Naive thymus-derived CD4-positive, alpha-beta T cell (primary cell): ENCODE measurements around the gene PGPEP1. TPM values are rescaled to one million over a fixed set of nuclear protein-coding genes. Genes with fewer than 3 reads are reported as not detected.

ENCODE experiments used
- ATAC-seq: fragments of 150-1000 bp; cut with Tn5 transposase; 2 replicates; pipeline ENCODE4 v1.10.0; 2021; ENCODE audit warnings: mild to moderate bottlenecking, moderate library complexity
- CTCF ChIA-PET: fragments of 350-600 bp; sonication (Branson Sonifier 250); formaldehyde crosslinking; loops from one replicate; lab custom pipeline; 2021; ENCODE audit warnings: antibody characterized with exemption; lab: Charles Lee
- POLR2A ChIA-PET: fragments of 350-600 bp; sonication (Branson Sonifier 250); formaldehyde crosslinking; loops from one replicate; lab custom pipeline; 2021; ENCODE audit warnings: antibody characterized with exemption, inconsistent platforms; lab: Charles Lee
- DNase-seq, 9 donors: peaks; one replicate each; pipeline versions ENCODE4 v3.0.0 to v3.0.0-alpha.2; 2020 to 2022; ENCODE audit warnings: mixed read lengths in 1 of 9
- H3K27ac ChIP-seq: one replicate; pipeline ENCODE4 v1.7.0; 2013; ENCODE audit warnings: mild to moderate bottlenecking, low read depth, low read length, moderate library complexity
- H3K27me3 ChIP-seq, 2 donors: one replicate each; pipeline ENCODE4 v1.7.0; 2013; ENCODE audit warnings: low read length in 2 of 2, mild to moderate bottlenecking in 2 of 2, moderate library complexity in 2 of 2; ENCODE audit not compliant: control insufficient read depth in 2 of 2, insufficient read depth in 2 of 2
- H3K36me3 ChIP-seq, 3 experiments: 1 replicate in 2 of 3; 2 replicates in 1 of 3; pipeline ENCODE4 v1.7.0; 2013; ENCODE audit warnings: low read length in 3 of 3, mild to moderate bottlenecking in 3 of 3, moderate library complexity in 1 of 3; ENCODE audit not compliant: insufficient read depth in 3 of 3, control insufficient read depth in 2 of 3
- H3K4me1 ChIP-seq, 2 donors: one replicate each; pipeline ENCODE4 v1.7.0; 2013; ENCODE audit warnings: low read length in 2 of 2, mild to moderate bottlenecking in 2 of 2, moderate library complexity in 1 of 2; ENCODE audit not compliant: control insufficient read depth in 2 of 2, insufficient read depth in 2 of 2
- H3K4me3 ChIP-seq: 2 replicates; pipeline ENCODE4 v1.7.0; 2013; ENCODE audit warnings: mild to moderate bottlenecking, low read length
- H3K9me3 ChIP-seq, 3 experiments: 1 replicate in 2 of 3; 2 replicates in 1 of 3; pipeline ENCODE4 v1.7.0; 2013; ENCODE audit warnings: low read length in 3 of 3; ENCODE audit not compliant: control insufficient read depth in 2 of 3
- H3K27ac Mint-ChIP-seq, 9 donors: one replicate each; pipeline ENCODE4 v1.8.0; 2020 to 2022; ENCODE audit warnings: mixed read lengths in 9 of 9, mild to moderate bottlenecking in 8 of 9, moderate library complexity in 5 of 9, inconsistent platforms in 2 of 9
- H3K27me3 Mint-ChIP-seq, 5 donors: one replicate each; pipeline ENCODE4 v1.8.0; 2021 to 2022; ENCODE audit warnings: mixed read lengths in 5 of 5, mild to moderate bottlenecking in 1 of 5
- H3K36me3 Mint-ChIP-seq, 5 donors: one replicate each; pipeline ENCODE4 v1.8.0; 2020 to 2022; ENCODE audit warnings: mixed read lengths in 5 of 5, mild to moderate bottlenecking in 3 of 5, inconsistent platforms in 1 of 5
- H3K4me1 Mint-ChIP-seq, 7 donors: one replicate each; pipeline ENCODE4 v1.8.0; 2020 to 2022; ENCODE audit warnings: mixed read lengths in 7 of 7, mild to moderate bottlenecking in 3 of 7, inconsistent platforms in 1 of 7
- H3K4me3 Mint-ChIP-seq, 10 donors: one replicate each; pipeline ENCODE4 v1.8.0; 2020 to 2022; ENCODE audit warnings: mild to moderate bottlenecking in 10 of 10, mixed read lengths in 10 of 10, moderate library complexity in 6 of 10, inconsistent platforms in 2 of 10
- H3K9me3 Mint-ChIP-seq, 11 donors: one replicate each; pipeline ENCODE4 v1.8.0; 2020 to 2022; ENCODE audit warnings: mixed read lengths in 11 of 11, mild to moderate bottlenecking in 4 of 11, inconsistent platforms in 1 of 11, moderate library complexity in 1 of 11
- intact Hi-C, 2 donors: fragments of 100-400 bp; cut with micrococcal nuclease; formaldehyde crosslinking; loops; one replicate each; pipeline ENCODE4 v1.15.1; 2023
- polyA plus RNA-seq, 2 donors: library from polyadenylated mRNA; unstranded; fragments of 300-500 nt; fragmentation: Illumina TruSeq; gene quantifications; one replicate each; pipeline ENCODE4 v1.2.3, GENCODE V29; 2021
- total RNA-seq, 6 experiments: library from RNA in 5 of 6; stranded (reverse) in 5 of 6; gene quantifications; 1 replicate in 5 of 6; 2 replicates in 1 of 6; pipeline ENCODE4 v1.2.3 and lab custom pipeline; 2021 to 2026

Gene PGPEP1
- total and polyA plus RNA-seq, 7 experiments from 2014 or later, result 9.4 to 57.1 (median 41.1) TPM

GRCh38 chr19:18304458-18305310 is 35.7 kb upstream of the PGPEP1 start:
- Mint-ChIP-seq H3K27me3 (no peaks in the 10 kb centered on the region), H3K27ac (peak overlapping the region; percentile 95 to 100 (median 98)), H3K36me3 (peaks cover 0 to 24% (median 0%) of the 10 kb centered on the region in 5 donors), H3K4me3 (peak overlapping the region; percentile 90 to 98 (median 94)), H3K4me1 (peaks cover 12 to 47% (median 43%) of the 10 kb centered on the region in 7 donors), H3K9me3 (no peaks in the 10 kb centered on the region)
- H3K36me3 ChIP-seq, result peaks cover 0 to 9% (median 0%) of the 10 kb centered on the region in 3 experiments
- H3K27ac ChIP-seq, result peak overlapping the region; percentile 97
- no peaks in the 10 kb centered on the region for H3K27me3 ChIP-seq
- ATAC-seq (peak; percentile 84), DNase-seq (peak; percentile 47 to 85 (median 57))
- peak overlapping the region; percentile 75 for H3K4me3 ChIP-seq
- ChIA-PET POLR2A (interaction anchor here (0.5 to 6.7 kb wide), 14 partner anchors 8 to 200 kb away, joined by 3 to 351 read pairs (median 4); partner anchors contain the start of genes JUND and LSM4), CTCF (interaction anchor here (0.6 to 4.9 kb wide), 5 partner anchors 14 to 143 kb away, joined by 3 to 73 read pairs (median 6); partner anchors contain the start of genes JUND and LSM4)
- H3K4me1 ChIP-seq, result peaks cover 31 to 37% of the 10 kb centered on the region in 2 donors
- no peaks in the 10 kb centered on the region for H3K9me3 ChIP-seq
- intact Hi-C loops, result loop anchor here (1.0 to 2.0 kb wide), 5 partner anchors 10 to 23 kb away; partner anchors contain the start of genes JUND (in 2 of the 2) and LSM4 (in 2 of the 2)

- ChIA-PET CTCF (interaction anchor here (0.7 to 4.9 kb wide), 3 partner anchors 15 to 27 kb away, joined by 3 to 73 read pairs (median 7); partner anchors contain the start of gene JUND), POLR2A (interaction anchor here (0.6 to 5.6 kb wide), 17 partner anchors 9 to 36 kb away, joined by 3 to 351 read pairs (median 7); partner anchors contain the start of genes JUND and LSM4)
- no peak for DNase-seq
- peaks cover 16 to 53% (median 46%) of the 10 kb centered on the region in 7 donors for H3K4me1 Mint-ChIP-seq
- H3K27ac Mint-ChIP-seq, result peak overlapping the region; percentile 95 to 100 (median 98)
- intact Hi-C loops, result no loop called here
- H3K36me3 Mint-ChIP-seq, result peaks cover 0 to 24% (median 4%) of the 10 kb centered on the region in 5 donors
- H3K27me3 Mint-ChIP-seq, result no peaks in the 10 kb centered on the region
- H3K9me3 ChIP-seq, result no peaks in the 10 kb centered on the region
- H3K4me3 ChIP-seq, result no peak overlapping the region
- no peaks in the 10 kb centered on the region for H3K27me3 ChIP-seq
- no peaks in the 10 kb centered on the region for H3K9me3 Mint-ChIP-seq
- peak overlapping the region; percentile 97 for H3K27ac ChIP-seq
- H3K4me3 Mint-ChIP-seq, result peak overlapping the region; percentile 90 to 98 (median 94)
- H3K36me3 ChIP-seq, result peaks cover 0 to 25% (median 0%) of the 10 kb centered on the region in 3 experiments
- ATAC-seq, result no peak
- peaks cover 31 to 37% of the 10 kb centered on the region in 2 donors for H3K4me1 ChIP-seq
Measured at GRCh38 chr19:18306209-18306887, 34.0 kb upstream of the PGPEP1 start.

- Mint-ChIP-seq H3K4me3 (peak overlapping the region; percentile 54 to 98 (median 90)), H3K9me3 (no peaks in the 10 kb centered on the region), H3K36me3 (peaks cover 0 to 24% (median 4%) of the 10 kb centered on the region in 5 donors), H3K27me3 (no peaks in the 10 kb centered on the region), H3K4me1 (peaks cover 16 to 53% (median 42%) of the 10 kb centered on the region in 7 donors), H3K27ac (peak overlapping the region; percentile 82 to 99 (median 96))
- intact Hi-C loops, result no loop called here
- ATAC-seq (no peak), DNase-seq (peak in 3 of 9 donors; percentile 10 to 39 (median 22))
- Histone ChIP-seq H3K4me1 (peaks cover 31 to 37% of the 10 kb centered on the region in 2 donors), H3K27me3 (no peaks in the 10 kb centered on the region), H3K27ac (peak overlapping the region; percentile 97), H3K9me3 (no peaks in the 10 kb centered on the region), H3K36me3 (peaks cover 0 to 31% (median 0%) of the 10 kb centered on the region in 3 experiments), H3K4me3 (no peak overlapping the region)
- CTCF ChIA-PET, result interaction anchor here (0.7 to 1.3 kb wide), 2 partner anchors 15 to 28 kb away, joined by 3 to 7 read pairs; no protein-coding TSS in a partner anchor
- POLR2A ChIA-PET, result interaction anchor here (0.6 to 3.4 kb wide), 13 partner anchors 9 to 35 kb away, joined by 3 to 88 read pairs (median 7); partner anchors contain the start of genes JUND and LSM4
Measured at GRCh38 chr19:18306888-18307260, 33.5 kb upstream of the PGPEP1 start.

- intact Hi-C loops, result no loop called here
- Histone ChIP-seq H3K4me3 (no peak overlapping the region), H3K36me3 (peaks cover 0 to 35% (median 2%) of the 10 kb centered on the region in 3 experiments), H3K27me3 (no peaks in the 10 kb centered on the region), H3K9me3 (no peaks in the 10 kb centered on the region), H3K4me1 (peaks cover 31 to 37% of the 10 kb centered on the region in 2 donors), H3K27ac (peak overlapping the region; percentile 97)
- H3K27me3 Mint-ChIP-seq, result no peaks in the 10 kb centered on the region
- ChIA-PET POLR2A (interaction anchor here (0.7 to 3.4 kb wide), 11 partner anchors 9 to 32 kb away, joined by 3 to 88 read pairs (median 7); partner anchors contain the start of genes JUND and LSM4), CTCF (interaction anchor here (1.3 to 1.7 kb wide), 2 partner anchors 28 kb away, joined by 7 read pairs; no protein-coding TSS in a partner anchor)
- H3K36me3 Mint-ChIP-seq, result peaks cover 0 to 24% (median 4%) of the 10 kb centered on the region in 5 donors
- ATAC-seq (no peak), DNase-seq (peak in 2 of 9 donors; percentile 38 to 54)
- H3K4me1 Mint-ChIP-seq, result peaks cover 16 to 53% (median 41%) of the 10 kb centered on the region in 7 donors
- H3K9me3 Mint-ChIP-seq, result no peaks in the 10 kb centered on the region
- peak overlapping the region; percentile 54 to 98 (median 90) for H3K4me3 Mint-ChIP-seq
- H3K27ac Mint-ChIP-seq, result peak overlapping the region; percentile 82 to 99 (median 96)
Measured at GRCh38 chr19:18307271-18307681, 33.1 kb upstream of the PGPEP1 start.

- H3K36me3 Mint-ChIP-seq, result peaks cover 0 to 23% (median 6%) of the 10 kb centered on the region in 5 donors
- Histone ChIP-seq H3K4me3 (no peak overlapping the region), H3K4me1 (peaks cover 23 to 33% of the 10 kb centered on the region in 2 donors), H3K27ac (peak overlapping the region; percentile 97), H3K36me3 (peaks cover 0 to 43% (median 5%) of the 10 kb centered on the region in 3 experiments), H3K9me3 (no peaks in the 10 kb centered on the region), H3K27me3 (no peaks in the 10 kb centered on the region)
- no peak for ATAC-seq
- no peaks in the 10 kb centered on the region for H3K27me3 Mint-ChIP-seq
- H3K4me3 Mint-ChIP-seq, result no peak overlapping the region
- DNase-seq, result no peak
- no peaks in the 10 kb centered on the region for H3K9me3 Mint-ChIP-seq
- intact Hi-C loops, result no loop called here
- CTCF ChIA-PET, result interaction anchor here (1.7 kb wide), 1 partner anchor 29 kb away, joined by 7 read pairs; no protein-coding TSS in a partner anchor
- H3K27ac Mint-ChIP-seq, result peak overlapping the region in 4 of 9 donors; percentile 19 to 99 (median 66)
- POLR2A ChIA-PET, result interaction anchor here (0.7 to 3.4 kb wide), 8 partner anchors 10 to 33 kb away, joined by 3 to 88 read pairs (median 4); partner anchors contain the start of genes JUND and LSM4
- peaks cover 17 to 50% (median 39%) of the 10 kb centered on the region in 7 donors for H3K4me1 Mint-ChIP-seq
Measured at GRCh38 chr19:18308051-18308947, 32.1 kb upstream of the PGPEP1 start.
